ENCODE results near the gene CDH12. TPM values are rescaled to one million over a fixed set of nuclear protein-coding genes. Genes with fewer than 3 reads are reported as not detected.
"Not testable (repeated sequence)": the region's sequence is repeated elsewhere in the genome, so short reads cannot be mapped to it uniquely, and the experiment has no call there.

Gene CDH12
- total RNA-seq, 1 donor from 2014 or later: not detected

DNA sequence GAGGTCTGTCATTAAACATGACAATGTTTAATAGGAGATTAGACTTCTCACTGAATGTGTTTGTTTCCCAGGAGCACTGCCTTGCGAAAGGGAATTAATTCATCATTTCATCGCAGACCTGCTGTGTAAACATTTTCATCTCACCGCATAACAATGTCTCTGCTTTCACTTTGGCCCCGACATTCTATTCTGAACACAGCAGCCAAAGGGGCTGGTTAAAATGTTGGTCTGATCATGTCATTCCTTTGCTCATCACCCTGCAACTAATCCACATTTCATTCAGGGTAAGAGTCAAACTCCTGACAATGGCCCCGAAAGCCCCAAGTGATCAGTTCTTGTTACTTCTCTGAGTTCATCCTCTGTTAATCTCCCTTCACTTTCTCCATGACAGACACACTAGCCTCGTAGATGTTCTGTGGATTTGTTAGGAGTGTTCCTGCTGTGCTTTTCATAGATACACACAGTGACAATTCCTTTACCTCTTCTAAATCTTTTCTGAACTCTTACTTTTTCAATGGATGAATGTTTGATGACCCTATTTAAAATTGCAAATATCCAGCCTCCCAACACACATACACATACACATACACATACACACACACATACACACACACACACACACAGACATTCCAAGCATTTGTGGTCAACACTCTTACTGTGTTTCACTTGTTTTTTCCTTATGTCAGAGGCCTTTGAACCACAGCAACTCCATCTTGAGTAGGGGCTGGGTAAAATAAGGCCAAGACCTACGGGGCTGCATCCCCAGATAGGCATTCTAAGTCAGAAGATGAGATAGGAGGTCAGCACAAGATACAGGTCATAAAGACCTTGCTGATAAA is 688.0 kb downstream of the CDH12 start:
- H3K4me1 ChIP-seq; H3K36me3 ChIP-seq; DNase-seq (ENCODE audit: extremely low spot score in 2 of 2); H3K9me3 ChIP-seq; H3K27ac ChIP-seq; intact Hi-C loops (cut with DNase I); H3K4me3 ChIP-seq; H3K27me3 ChIP-seq: not testable (repeated sequence)

GRCh38 chr5:22156953-22157352 is 696.2 kb downstream of the CDH12 start:
- intact Hi-C loops (cut with DNase I); DNase-seq (ENCODE audit: extremely low spot score in 2 of 2); H3K4me3 ChIP-seq; H3K4me1 ChIP-seq; H3K9me3 ChIP-seq; H3K27ac ChIP-seq; H3K36me3 ChIP-seq; H3K27me3 ChIP-seq: not testable (repeated sequence)

DNA sequence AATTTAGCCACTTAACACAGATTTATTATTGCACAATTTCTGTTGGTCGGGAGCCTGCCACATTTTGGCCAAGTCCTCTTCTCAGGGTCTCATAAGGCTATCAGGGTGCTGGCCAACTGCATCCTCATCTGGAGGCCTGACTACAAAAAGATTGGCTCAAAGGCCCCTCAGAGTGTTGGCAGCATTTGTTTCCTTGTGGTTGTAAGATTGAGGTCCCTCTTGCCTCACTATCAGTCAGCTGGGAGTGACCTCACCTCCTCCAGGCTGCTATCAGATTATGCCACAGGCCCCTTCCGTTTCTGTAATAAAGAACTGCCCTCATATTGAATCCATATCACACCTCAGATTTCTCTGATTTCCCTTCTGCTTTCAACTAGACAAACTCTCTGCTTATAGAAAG is 698.4 kb downstream of the CDH12 start:
- H3K27ac ChIP-seq; intact Hi-C loops (cut with DNase I); H3K36me3 ChIP-seq; H3K9me3 ChIP-seq; DNase-seq (ENCODE audit: extremely low spot score in 2 of 2); H3K27me3 ChIP-seq; H3K4me1 ChIP-seq; H3K4me3 ChIP-seq: not testable (repeated sequence)

- H3K27ac ChIP-seq; DNase-seq (ENCODE audit: extremely low spot score in 2 of 2); H3K4me1 ChIP-seq; H3K9me3 ChIP-seq; intact Hi-C loops (cut with DNase I); H3K36me3 ChIP-seq; H3K27me3 ChIP-seq; H3K4me3 ChIP-seq: not testable (repeated sequence)
Measured at GRCh38 chr5:22151801-22152200, 701.3 kb downstream of the CDH12 start.

DNA sequence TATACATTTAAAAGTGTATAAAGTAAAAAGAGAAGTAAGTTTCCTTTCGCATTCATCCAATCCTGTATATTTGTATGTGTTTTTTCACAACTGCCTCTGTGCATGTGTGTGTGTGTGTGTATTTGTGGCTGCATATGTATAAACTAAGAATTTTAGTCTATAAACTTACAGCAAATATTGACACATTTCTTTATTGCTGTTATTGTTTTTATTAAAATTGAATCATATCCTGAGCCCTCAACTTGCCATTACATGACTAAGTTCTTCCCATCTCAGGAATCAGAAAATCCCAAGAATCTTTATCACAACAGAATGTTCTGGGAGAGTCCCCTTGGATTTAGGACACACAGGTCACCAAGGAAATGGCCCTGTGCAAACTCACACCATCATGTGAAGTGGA is 712.7 kb downstream of the CDH12 start:
- H3K27me3 ChIP-seq; H3K27ac ChIP-seq; intact Hi-C loops (cut with DNase I); H3K4me3 ChIP-seq; H3K4me1 ChIP-seq; H3K36me3 ChIP-seq; DNase-seq (ENCODE audit: extremely low spot score in 2 of 2); H3K9me3 ChIP-seq: not testable (repeated sequence)

GRCh38 chr5:22139662-22140300 is 713.4 kb downstream of the CDH12 start:
- DNase-seq (ENCODE audit: extremely low spot score in 2 of 2); H3K9me3 ChIP-seq; H3K4me1 ChIP-seq; H3K27ac ChIP-seq; H3K4me3 ChIP-seq; intact Hi-C loops (cut with DNase I); H3K36me3 ChIP-seq; H3K27me3 ChIP-seq: not testable (repeated sequence)

DNA sequence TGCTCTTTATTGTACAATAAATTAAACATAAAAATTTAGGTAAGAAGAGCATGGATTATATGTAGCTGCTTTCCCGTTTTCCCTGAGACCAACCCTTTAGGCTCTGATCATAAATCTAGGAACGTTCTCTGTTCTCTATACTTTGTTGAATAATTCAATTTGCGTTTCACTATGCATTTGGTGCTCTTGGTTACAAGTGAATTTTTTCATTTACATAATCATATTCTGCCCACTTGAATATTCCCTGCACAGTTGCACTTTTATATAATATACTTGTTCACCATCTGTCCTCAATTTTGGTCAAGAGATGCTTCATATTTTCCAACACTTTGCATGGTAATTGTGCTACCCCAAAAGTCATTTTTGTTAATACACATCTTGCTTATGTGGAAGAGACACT is 741.8 kb downstream of the CDH12 start:
- H3K4me1 ChIP-seq: no peaks in the 10 kb centered on the region
- no peak overlapping the region for H3K4me3 ChIP-seq
- H3K36me3 ChIP-seq: no peaks in the 10 kb centered on the region
- intact Hi-C loops (cut with DNase I): no loop called here
- DNase-seq (ENCODE audit: extremely low spot score in 2 of 2): no peak
- no peak overlapping the region for H3K27ac ChIP-seq
- no peaks in the 10 kb centered on the region for H3K27me3 ChIP-seq
- no peaks in the 10 kb centered on the region for H3K9me3 ChIP-seq
- TF ChIP-seq POLR2AphosphoS5 (IDR thresholded peaks at IDR 0.05; ENCODE audit: insufficient read depth in 1 of 2, low read depth in 1 of 2): no peak
- no peak for TF ChIP-seq POLR2A (IDR thresholded peaks at IDR 0.05)
- TF ChIP-seq CTCF (IDR thresholded peaks at IDR 0.05): no peak

DNA sequence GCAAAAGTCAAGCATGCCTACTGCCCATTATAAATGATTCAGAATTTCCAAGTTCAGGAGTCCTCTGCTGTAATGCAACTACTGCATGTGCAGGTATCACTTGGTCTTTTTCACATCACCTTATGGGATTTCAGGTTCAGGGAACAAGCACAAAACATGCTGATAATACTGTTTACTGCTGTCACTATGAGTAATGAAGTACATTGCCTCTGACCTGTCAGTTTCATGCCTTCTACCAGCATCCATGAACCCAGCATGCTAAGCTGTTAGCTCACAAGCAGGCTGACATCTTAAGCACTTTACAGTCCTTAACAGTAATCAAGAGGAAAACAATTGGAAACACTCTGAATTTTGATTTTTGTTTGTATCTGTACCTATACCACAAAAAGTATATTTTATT is 743.8 kb downstream of the CDH12 start:
- DNase-seq (ENCODE audit: extremely low spot score in 2 of 2): no peak
- Histone ChIP-seq H3K4me3 (no peak overlapping the region), H3K9me3 (no peaks in the 10 kb centered on the region), H3K27me3 (no peaks in the 10 kb centered on the region), H3K36me3 (no peaks in the 10 kb centered on the region), H3K4me1 (no peaks in the 10 kb centered on the region), H3K27ac (no peak overlapping the region)
- no peak for TF ChIP-seq POLR2A (IDR thresholded peaks at IDR 0.05)
- TF ChIP-seq POLR2AphosphoS5 (IDR thresholded peaks at IDR 0.05; ENCODE audit: insufficient read depth in 1 of 2, low read depth in 1 of 2): no peak
- TF ChIP-seq CTCF (IDR thresholded peaks at IDR 0.05): no peak
- intact Hi-C loops (cut with DNase I): no loop called here

Data from vagina (tissue), 2 donors.